GM21576 (cell line): ENCODE results near the gene FBXO41.

Experiments used
- ATAC-seq: cut with Tn5 transposase; IDR thresholded peaks from one replicate; pipeline ENCODE4 v1.9.1; 2021; ENCODE audit warnings: mild to moderate bottlenecking, moderate library complexity; ENCODE audit not compliant: unreplicated experiment

Gene FBXO41

GRCh38 chr2:73215254-73215653 is 69.0 kb downstream of the FBXO41 start:
- no peak for ATAC-seq

DNA sequence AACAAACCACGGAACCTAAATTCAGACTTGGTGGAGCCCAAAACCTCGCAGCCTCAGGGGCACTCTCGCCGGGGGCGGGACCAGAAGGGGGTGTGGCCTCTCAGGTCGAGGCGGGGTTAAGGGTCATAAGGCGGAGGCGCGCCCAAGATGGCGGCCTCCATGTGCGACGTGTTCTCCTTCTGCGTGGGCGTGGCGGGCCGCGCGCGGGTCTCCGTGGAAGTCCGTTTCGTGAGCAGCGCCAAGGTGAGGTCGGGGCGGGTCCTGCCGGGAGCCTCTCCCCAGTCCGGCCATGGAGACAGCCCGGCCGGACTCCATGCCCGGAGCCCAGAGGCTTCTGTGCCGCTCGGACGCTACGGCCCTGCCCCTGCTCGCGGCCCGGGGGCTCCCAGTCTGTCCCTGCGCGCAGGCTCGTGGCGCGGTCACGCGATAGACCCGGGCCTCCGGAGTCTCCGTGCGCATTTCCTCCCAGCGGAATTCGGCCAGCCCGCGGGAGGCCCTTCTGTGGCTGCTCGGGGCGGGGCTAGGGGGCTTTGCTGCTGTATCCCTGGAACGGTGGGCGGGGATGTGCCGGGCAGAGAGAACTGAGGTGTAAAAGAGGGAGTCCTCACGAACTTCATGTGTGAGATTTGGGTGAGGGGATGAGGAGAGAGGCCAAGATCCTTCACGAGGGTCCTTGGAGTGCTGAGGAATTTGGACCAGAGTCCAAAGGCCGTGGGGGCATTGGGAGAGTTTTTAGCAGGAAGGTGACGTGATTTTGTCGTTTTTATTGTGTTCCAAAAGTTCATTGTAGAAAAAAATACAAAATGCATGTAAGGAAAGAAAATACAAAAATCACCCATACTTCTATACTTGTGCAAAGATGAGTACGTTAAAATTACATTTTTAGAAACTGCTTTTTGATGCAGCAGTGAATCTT is 69.9 kb downstream of the FBXO41 start, which contains the start of gene SMYD5:
SMYD5 (plus strand) TSS at position 126 of the 916 bp plus-strand sequence; CDS start at position 148, 22 bp downstream.
- ATAC-seq: peak; percentile 92

GRCh38 chr2:73212448-73213176 is 71.7 kb downstream of the FBXO41 start:
- ATAC-seq: peak; percentile 73

DNA sequence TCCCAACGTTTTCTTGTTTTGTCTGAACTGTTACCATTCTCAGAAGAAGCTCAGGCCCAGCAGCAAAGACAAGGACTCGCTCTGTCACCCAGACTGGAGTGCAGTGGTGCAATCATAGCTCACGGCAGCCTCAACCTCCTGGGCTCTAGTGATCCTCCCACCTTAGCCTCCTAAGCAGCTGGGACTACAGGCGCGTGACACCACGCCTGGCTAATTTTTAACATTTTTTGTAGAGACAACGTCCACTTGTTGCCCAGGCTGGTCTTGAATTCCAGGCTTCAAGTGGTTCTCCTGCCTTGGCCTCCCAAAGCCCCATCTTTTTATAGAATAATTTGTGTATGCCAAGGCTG is 72.2 kb downstream of the FBXO41 start:
- no peak for ATAC-seq

GRCh38 chr2:73210696-73211095 is 73.6 kb downstream of the FBXO41 start:
- no peak for ATAC-seq

DNA sequence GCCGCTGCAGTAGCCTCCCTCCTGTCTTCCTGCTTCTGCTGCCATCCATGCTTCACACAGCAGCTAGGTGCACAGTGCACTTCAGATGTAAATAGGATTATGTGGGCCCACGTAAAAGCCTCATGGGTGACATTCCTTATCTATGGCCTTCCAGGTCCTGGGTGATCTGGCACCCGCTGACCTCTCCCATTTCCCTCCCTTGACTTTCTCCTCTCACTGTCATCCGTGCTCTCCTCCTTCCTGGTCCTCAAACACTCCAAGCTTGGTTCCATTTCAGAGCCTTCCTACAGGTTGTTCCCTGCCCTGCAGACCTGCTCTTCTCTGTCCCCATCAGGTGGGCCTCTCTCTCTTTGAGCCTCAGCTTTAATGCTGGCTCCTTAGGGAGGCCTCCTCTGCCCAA is 74.3 kb downstream of the FBXO41 start:
- ATAC-seq: no peak

GRCh38 chr2:73208258-73208657 is 76.0 kb downstream of the FBXO41 start:
- ATAC-seq: no peak

DNA sequence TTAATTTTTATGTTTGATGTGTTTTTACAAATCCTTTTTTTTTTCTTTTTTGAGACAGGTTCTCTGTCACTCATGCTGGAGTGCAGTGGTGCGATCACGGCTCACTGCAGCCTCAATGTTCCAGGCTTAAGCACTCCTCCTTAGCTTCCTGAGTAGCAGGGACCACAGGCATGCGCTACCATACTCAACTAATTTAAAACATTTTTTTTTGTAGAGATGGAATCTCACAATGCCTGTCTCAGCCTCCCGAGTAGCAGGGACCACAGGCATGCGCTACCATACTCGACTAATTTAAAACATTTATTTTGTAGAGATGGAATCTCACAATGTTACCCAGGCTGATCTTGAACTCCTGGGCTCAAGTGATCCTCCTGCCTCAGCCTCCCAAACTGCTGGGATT is 78.7 kb downstream of the FBXO41 start:
- ATAC-seq: no peak
